ENCODE results near the gene CATSPERD. TPM values are rescaled to one million over a fixed set of nuclear protein-coding genes. Genes with fewer than 3 reads are reported as not detected.

The CATSPERD gene
- total and polyA plus RNA-seq, 4 experiments from 2014 or later, result not detected

GRCh38 chr19:5803441-5803751 lies 83.0 kb downstream of the CATSPERD start:
- Histone ChIP-seq H3K4me1 (ENCODE audit: insufficient read depth, low read length) (peaks cover 20% of the 10 kb centered on the region), H3K27me3 (ENCODE audit: insufficient read depth, low read length) (no peaks in the 10 kb centered on the region), H3K9me3 (ENCODE audit: control insufficient read depth in 1 of 2, low read length in 2 of 2) (no peaks in the 10 kb centered on the region), H3K4me3 (ENCODE audit: low read length in 2 of 2) (peak overlapping the region in 1 of 2 donors; percentile 40), H3K36me3 (ENCODE audit: insufficient read depth, low read length) (no peaks in the 10 kb centered on the region), H3K27ac (ENCODE audit: low read depth, low read length) (peak overlapping the region; percentile 19)
- Mint-ChIP-seq H3K9me3 (no peaks in the 10 kb centered on the region), H3K4me1 (peaks cover 6 to 30% (median 15%) of the 10 kb centered on the region in 4 donors), H3K4me3 (peak overlapping the region; percentile 46 to 83 (median 72)), H3K27ac (peak overlapping the region in 2 of 7 donors; percentile 36 to 87), H3K36me3 (no peaks in the 10 kb centered on the region), H3K27me3 (peaks cover 13 to 14% of the 10 kb centered on the region in 2 donors)
- ChIA-PET POLR2A (ENCODE audit: partially characterized antibody) (interaction anchor here (1.1 to 1.9 kb wide), 8 partner anchors 10 to 219 kb away, joined by 3 to 20 read pairs (median 4); partner anchors contain the start of genes DUS3L, NDUFA11, RPL36 and VMAC), CTCF (ENCODE audit: partially characterized antibody) (interaction anchor here (0.6 to 2.1 kb wide), 25 partner anchors 10 to 238 kb away, joined by 3 to 51 read pairs (median 5); partner anchors contain the start of genes CATSPERD, DUS3L, LONP1 and NDUFA11)
- intact Hi-C loops (cut with micrococcal nuclease), result no loop called here
- no peak for DNase-seq

- intact Hi-C loops (cut with micrococcal nuclease), result loop anchor here (1.0 to 2.0 kb wide), 5 partner anchors 13 to 158 kb away; partner anchors contain the start of genes DUS3L and VMAC
- Histone ChIP-seq H3K27ac (ENCODE audit: low read depth, low read length) (peak overlapping the region; percentile 19), H3K27me3 (ENCODE audit: insufficient read depth, low read length) (no peaks in the 10 kb centered on the region)
Observed at GRCh38 chr19:5803752-5804515, 83.5 kb downstream of the CATSPERD start.

GRCh38 chr19:5804516-5805461 lies 84.4 kb downstream of the CATSPERD start, which contains the start of gene NRTN:
NRTN (plus strand) TSS chr19:5805067; CDS start chr19:5824166, 19,099 bp downstream.
- peak within 1 kb of the TSS in 1 of 2 donors; percentile 40 for H3K4me3 ChIP-seq (ENCODE audit: low read length in 2 of 2)

More at GRCh38 chr19:5803752-5804515, 83.5 kb downstream of the CATSPERD start:
- CTCF ChIA-PET (ENCODE audit: partially characterized antibody), result interaction anchor here (0.5 to 2.1 kb wide), 33 partner anchors 9 to 245 kb away, joined by 3 to 51 read pairs (median 5); partner anchors contain the start of genes CATSPERD, DUS3L, LONP1 and NDUFA11
- no peaks in the 10 kb centered on the region for H3K36me3 ChIP-seq (ENCODE audit: insufficient read depth, low read length)
- Mint-ChIP-seq H3K4me1 (peaks cover 6 to 30% (median 15%) of the 10 kb centered on the region in 4 donors), H3K36me3 (no peaks in the 10 kb centered on the region), H3K27ac (peak overlapping the region; percentile 57 to 92 (median 87)), H3K9me3 (no peaks in the 10 kb centered on the region), H3K27me3 (peaks cover 13 to 14% of the 10 kb centered on the region in 2 donors), H3K4me3 (peak overlapping the region; percentile 59 to 91 (median 76))
- H3K4me3 ChIP-seq (ENCODE audit: low read length in 2 of 2), result peak overlapping the region in 1 of 2 donors; percentile 40
- peak; percentile 89 to 93 (median 91) for DNase-seq
- H3K9me3 ChIP-seq (ENCODE audit: control insufficient read depth in 1 of 2, low read length in 2 of 2), result no peaks in the 10 kb centered on the region
- H3K4me1 ChIP-seq (ENCODE audit: insufficient read depth, low read length), result peaks cover 20% of the 10 kb centered on the region
- POLR2A ChIA-PET (ENCODE audit: partially characterized antibody), result interaction anchor here (0.7 to 1.9 kb wide), 9 partner anchors 11 to 219 kb away, joined by 3 to 20 read pairs (median 4); partner anchors contain the start of genes DUS3L, NDUFA11, RPL36 and VMAC

GRCh38 chr19:5805462-5806132 lies 85.2 kb downstream of the CATSPERD start:
- ChIA-PET CTCF (ENCODE audit: partially characterized antibody) (interaction anchor here (1.2 to 1.8 kb wide), 2 partner anchors 11 to 217 kb away, joined by 4 to 12 read pairs; no protein-coding TSS in a partner anchor), POLR2A (ENCODE audit: partially characterized antibody) (interaction anchor here (1.4 kb wide), 1 partner anchor 15 kb away, joined by 5 read pairs; the partner anchor contains the start of gene DUS3L)
- Histone ChIP-seq H3K4me3 (ENCODE audit: low read length in 2 of 2) (no peak overlapping the region), H3K36me3 (ENCODE audit: insufficient read depth, low read length) (no peaks in the 10 kb centered on the region), H3K9me3 (ENCODE audit: control insufficient read depth in 1 of 2, low read length in 2 of 2) (no peaks in the 10 kb centered on the region), H3K27me3 (ENCODE audit: insufficient read depth, low read length) (no peaks in the 10 kb centered on the region), H3K27ac (ENCODE audit: low read depth, low read length) (no peak overlapping the region), H3K4me1 (ENCODE audit: insufficient read depth, low read length) (peaks cover 20% of the 10 kb centered on the region)
- Mint-ChIP-seq H3K4me3 (peak overlapping the region; percentile 25 to 64 (median 54)), H3K27me3 (peaks cover 7 to 8% of the 10 kb centered on the region in 2 donors), H3K9me3 (no peaks in the 10 kb centered on the region), H3K36me3 (no peaks in the 10 kb centered on the region), H3K27ac (peak overlapping the region in 6 of 7 donors; percentile 13 to 79 (median 36)), H3K4me1 (peaks cover 6 to 30% (median 15%) of the 10 kb centered on the region in 4 donors)
- intact Hi-C loops (cut with micrococcal nuclease), result loop anchor here (2.0 kb wide), 2 partner anchors 15 to 23 kb away; partner anchors contain the start of gene DUS3L
- DNase-seq, result peak; percentile 45 to 73 (median 54)

More at GRCh38 chr19:5804516-5805461, 84.4 kb downstream of the CATSPERD start, which contains the start of gene NRTN:
- H3K9me3 Mint-ChIP-seq, result no peaks in the 10 kb centered on the region
- H3K27me3 ChIP-seq (ENCODE audit: insufficient read depth, low read length), result no peaks in the 10 kb centered on the region
- H3K9me3 ChIP-seq (ENCODE audit: control insufficient read depth in 1 of 2, low read length in 2 of 2), result no peaks in the 10 kb centered on the region
- peak within 1 kb of the TSS; percentile 49 to 91 (median 76) for H3K4me3 Mint-ChIP-seq
- H3K27ac ChIP-seq (ENCODE audit: low read depth, low read length), result peak within 1 kb of the TSS; percentile 15
- H3K27me3 Mint-ChIP-seq, result peaks cover 9 to 10% of the 10 kb centered on the region in 2 donors
- no peaks in the 10 kb centered on the region for H3K36me3 Mint-ChIP-seq
- H3K36me3 ChIP-seq (ENCODE audit: insufficient read depth, low read length), result no peaks in the 10 kb centered on the region
- peak within 1 kb of the TSS; percentile 57 to 92 (median 87) for H3K27ac Mint-ChIP-seq
- intact Hi-C loops (cut with micrococcal nuclease), result loop anchor here (1.0 to 2.0 kb wide), 5 partner anchors 14 to 158 kb away; partner anchors contain the start of genes DUS3L and VMAC
- H3K4me1 ChIP-seq (ENCODE audit: insufficient read depth, low read length), result peaks cover 20% of the 10 kb centered on the region
- ChIA-PET POLR2A (ENCODE audit: partially characterized antibody) (interaction anchor here (0.7 to 1.9 kb wide), 9 partner anchors 12 to 218 kb away, joined by 3 to 20 read pairs (median 4); partner anchors contain the start of genes DUS3L, NDUFA11, RPL36 and VMAC), CTCF (ENCODE audit: partially characterized antibody) (interaction anchor here (0.5 to 2.1 kb wide), 30 partner anchors 8 to 244 kb away, joined by 3 to 51 read pairs (median 5); partner anchors contain the start of genes CATSPERD, DUS3L, LONP1 and NDUFA11)
- peaks cover 6 to 30% (median 15%) of the 10 kb centered on the region in 4 donors for H3K4me1 Mint-ChIP-seq
- DNase-seq, result peak in 3 of 5 donors; percentile 28 to 56 (median 42)

GRCh38 chr19:5806133-5806489 lies 85.7 kb downstream of the CATSPERD start:
- CTCF ChIA-PET (ENCODE audit: partially characterized antibody), result interaction anchor here (0.8 to 1.8 kb wide), 4 partner anchors 12 to 216 kb away, joined by 3 to 12 read pairs (median 6); no protein-coding TSS in a partner anchor
- Histone ChIP-seq H3K4me1 (ENCODE audit: insufficient read depth, low read length) (peaks cover 20% of the 10 kb centered on the region), H3K9me3 (ENCODE audit: control insufficient read depth in 1 of 2, low read length in 2 of 2) (no peaks in the 10 kb centered on the region), H3K36me3 (ENCODE audit: insufficient read depth, low read length) (no peaks in the 10 kb centered on the region), H3K4me3 (ENCODE audit: low read length in 2 of 2) (no peak overlapping the region), H3K27ac (ENCODE audit: low read depth, low read length) (no peak overlapping the region), H3K27me3 (ENCODE audit: insufficient read depth, low read length) (no peaks in the 10 kb centered on the region)
- DNase-seq, result no peak
- H3K4me3 Mint-ChIP-seq, result no peak overlapping the region
- H3K27ac Mint-ChIP-seq, result peak overlapping the region in 3 of 7 donors; percentile 31 to 79 (median 63)
- no peaks in the 10 kb centered on the region for H3K36me3 Mint-ChIP-seq
- intact Hi-C loops (cut with micrococcal nuclease), result no loop called here
- peaks cover 7% of the 10 kb centered on the region in 2 donors for H3K27me3 Mint-ChIP-seq
- POLR2A ChIA-PET (ENCODE audit: partially characterized antibody), result interaction anchor here (1.4 kb wide), 1 partner anchor 16 kb away, joined by 5 read pairs; the partner anchor contains the start of gene DUS3L
- no peaks in the 10 kb centered on the region for H3K9me3 Mint-ChIP-seq
- peaks cover 6 to 30% (median 15%) of the 10 kb centered on the region in 4 donors for H3K4me1 Mint-ChIP-seq
